Measurements from ENCODE around the gene CLCN5. TPM values are rescaled to one million over a fixed set of nuclear protein-coding genes. Genes with fewer than 3 reads are reported as not detected.

Gene CLCN5
- total and polyA plus RNA-seq, 2 of the 13 experiments (the other 11 are each of a cell fraction or from before 2014, with no cell fraction given) = 7.8 to 27.3 TPM

GRCh38 chrX:50097071-50097470 lies 174.7 kb downstream of the CLCN5 start (continued):
- no peak for TF ChIP-seq ARID4A (CRISPR knock-in tag; IDR thresholded peaks at IDR 0.05; ENCODE audit: borderline replicate concordance)
- TF ChIP-seq ZNF20 (CRISPR knock-in tag; IDR thresholded peaks at IDR 0.05) = no peak
- no peak for TF ChIP-seq MED1 (CRISPR knock-in tag; IDR thresholded peaks at IDR 0.05)
- no peak for TF ChIP-seq ZBTB1 (CRISPR knock-in tag; IDR thresholded peaks at IDR 0.05; ENCODE audit: borderline replicate concordance)
- TF ChIP-seq, protein P1, sequence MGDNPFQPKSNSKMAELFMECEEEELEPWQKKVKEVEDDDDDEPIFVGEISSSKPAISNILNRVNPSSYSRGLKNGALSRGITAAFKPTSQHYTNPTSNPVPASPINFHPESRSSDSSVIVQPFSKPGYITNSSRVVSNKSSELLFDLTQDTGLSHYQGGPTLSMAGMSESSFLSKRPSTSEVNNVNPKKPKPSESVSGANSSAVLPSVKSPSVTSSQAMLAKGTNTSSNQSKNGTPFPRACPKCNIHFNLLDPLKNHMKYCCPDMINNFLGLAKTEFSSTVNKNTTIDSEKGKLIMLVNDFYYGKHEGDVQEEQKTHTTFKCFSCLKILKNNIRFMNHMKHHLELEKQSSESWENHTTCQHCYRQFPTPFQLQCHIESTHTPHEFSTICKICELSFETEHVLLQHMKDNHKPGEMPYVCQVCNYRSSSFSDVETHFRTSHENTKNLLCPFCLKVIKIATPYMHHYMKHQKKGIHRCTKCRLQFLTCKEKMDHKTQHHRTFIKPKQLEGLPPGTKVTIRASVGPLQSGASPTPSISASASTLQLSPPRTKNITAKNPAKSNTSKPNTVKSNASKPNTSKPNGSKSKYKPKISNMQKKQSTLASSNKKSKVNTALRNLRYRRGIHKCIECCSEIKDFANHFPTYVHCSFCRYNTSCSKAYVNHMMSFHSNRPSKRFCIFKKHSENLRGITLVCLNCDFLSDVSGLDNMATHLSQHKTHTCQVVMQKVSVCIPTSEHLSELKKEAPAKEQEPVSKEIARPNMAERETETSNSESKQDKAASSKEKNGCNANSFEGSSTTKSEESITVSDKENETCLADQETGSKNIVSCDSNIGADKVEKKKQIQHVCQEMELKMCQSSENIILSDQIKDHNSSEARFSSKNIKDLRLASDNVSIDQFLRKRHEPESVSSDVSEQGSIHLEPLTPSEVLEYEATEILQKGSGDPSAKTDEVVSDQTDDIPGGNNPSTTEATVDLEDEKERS (CRISPR knock-in tag; IDR thresholded peaks at IDR 0.05) = no peak
- no peak for TF ChIP-seq SATB2 (CRISPR knock-in tag; IDR thresholded peaks at IDR 0.05)
